Activated CD4-positive, alpha-beta T cell treated with anti-CD3 and anti-CD28 coated beads for 1 hour (primary cell): ENCODE results near the gene MOB1B.
"Not testable (repeated sequence)": the region's sequence is repeated elsewhere in the genome, so short reads cannot be mapped to it uniquely, and the experiment has no call there.

Experiments used
- DNase-seq: peaks from one replicate; pipeline ENCODE4 v3.0.0-alpha.2; 2020

Gene MOB1B

DNA sequence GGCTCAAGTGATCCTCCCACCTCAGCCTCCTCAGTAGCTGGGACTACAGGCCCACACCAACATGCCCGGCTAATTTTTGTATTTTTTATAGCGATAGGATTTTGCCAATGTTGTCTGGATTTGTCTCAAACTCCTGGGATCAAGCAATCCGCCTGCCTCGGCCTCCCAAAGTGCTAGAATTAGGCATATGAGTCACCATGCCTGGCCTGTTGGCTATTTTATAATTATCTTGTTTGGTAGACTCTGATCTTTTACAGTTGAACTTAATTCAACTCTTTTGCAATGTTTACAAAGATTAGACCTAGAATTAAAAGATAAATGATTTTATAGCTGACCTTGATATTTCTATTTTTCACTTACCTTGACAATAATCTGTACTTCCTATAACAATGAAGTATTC is 109.3 kb downstream of the MOB1B start:
- no peak for DNase-seq

DNA sequence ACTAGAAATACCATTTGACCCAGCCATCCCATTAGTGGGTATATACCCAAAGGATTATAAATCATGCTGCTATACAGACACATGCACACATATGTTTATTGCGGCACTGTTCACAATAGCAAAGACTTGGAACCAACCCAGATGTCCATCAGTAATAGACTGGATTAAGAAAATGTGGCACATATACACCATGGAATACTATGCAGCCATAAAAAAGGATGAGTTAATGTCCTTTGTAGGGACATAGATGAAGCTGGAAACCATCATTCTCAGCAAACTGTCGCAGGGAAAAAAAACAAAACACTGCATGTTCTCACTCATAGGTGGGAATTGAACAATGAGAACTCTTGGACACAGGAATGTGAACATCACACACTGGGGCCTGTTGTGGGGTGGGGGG is 115.2 kb downstream of the MOB1B start:
- not testable (repeated sequence) for DNase-seq

GRCh38 chr4:71020611-71021010 is 118.4 kb downstream of the MOB1B start:
- DNase-seq, result no peak

- DNase-seq, result no peak
Observed at GRCh38 chr4:71025654-71026053, 123.5 kb downstream of the MOB1B start.

DNA sequence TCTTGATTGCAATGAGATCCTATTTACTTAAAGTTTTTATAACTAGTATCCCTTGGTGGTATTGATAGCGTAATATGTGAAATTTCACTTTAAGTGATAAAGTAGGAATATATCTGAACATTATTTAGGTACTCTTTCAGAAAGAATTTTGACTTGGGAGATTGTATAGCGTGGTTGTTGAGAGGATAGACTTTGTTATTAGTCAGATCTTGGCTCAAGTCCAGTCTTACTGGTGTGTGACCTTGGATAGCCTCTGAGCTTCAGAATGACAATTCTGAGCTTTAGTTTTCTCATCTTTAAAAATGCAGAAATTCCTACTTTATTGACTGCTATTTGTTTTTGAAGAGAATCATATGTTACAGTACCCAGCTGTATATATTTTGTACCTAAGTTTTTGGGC is 123.9 kb downstream of the MOB1B start:
- no peak for DNase-seq

GRCh38 chr4:71027611-71028010 is 125.4 kb downstream of the MOB1B start:
- DNase-seq, result no peak

- DNase-seq, result no peak
Observed at GRCh38 chr4:71029504-71029903, 127.3 kb downstream of the MOB1B start.

DNA sequence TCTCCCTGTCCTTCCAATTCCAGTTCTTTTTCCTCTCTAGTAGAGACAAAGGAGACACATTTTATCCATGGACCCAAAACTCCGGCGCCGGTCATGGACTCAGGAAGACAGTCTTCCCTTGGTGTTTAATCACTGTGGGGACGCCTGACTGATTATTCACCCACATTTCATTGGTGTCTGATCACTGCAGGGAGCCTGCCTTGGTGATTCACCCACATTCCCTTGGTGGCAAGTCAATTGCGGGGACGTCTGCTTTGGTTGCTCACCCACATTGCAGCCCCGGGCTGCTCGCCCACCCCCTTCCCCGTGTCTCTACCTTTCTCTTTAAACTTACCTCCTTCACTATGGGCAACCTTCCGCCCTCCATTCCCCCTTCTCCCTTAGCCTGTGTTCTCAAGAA is 129.9 kb downstream of the MOB1B start:
- DNase-seq, result not testable (repeated sequence)
